Neuron (in vitro differentiated cells): ENCODE measurements around the gene ADAM17.
"Not testable (repeated sequence)": the region's sequence is repeated elsewhere in the genome, so short reads cannot be mapped to it uniquely, and the experiment has no call there.

Experiments used
- H2AFZ ChIP-seq: one replicate; pipeline ENCODE4 v1.6.1; 2013; ENCODE audit warnings: low read depth, mild to moderate bottlenecking, inconsistent platforms, low read length, moderate library complexity
- H3K27me3 ChIP-seq: one replicate; pipeline ENCODE4 v1.6.1; 2013; ENCODE audit warnings: low read length; ENCODE audit not compliant: insufficient read depth
- H3K36me3 ChIP-seq: one replicate; pipeline ENCODE4 v1.6.1; 2013; ENCODE audit warnings: low read length; ENCODE audit not compliant: insufficient read depth
- H3K4me1 ChIP-seq: one replicate; pipeline ENCODE4 v1.6.1; 2013; ENCODE audit warnings: low read length; ENCODE audit not compliant: insufficient read depth
- H3K4me3 ChIP-seq: 2 replicates; pipeline ENCODE4 v1.5.1; 2013; ENCODE audit warnings: mild to moderate bottlenecking, low read length, moderate library complexity
- H3K9me3 ChIP-seq: one replicate; pipeline ENCODE4 v1.6.1; 2013; ENCODE audit warnings: low read length

The ADAM17 gene

DNA sequence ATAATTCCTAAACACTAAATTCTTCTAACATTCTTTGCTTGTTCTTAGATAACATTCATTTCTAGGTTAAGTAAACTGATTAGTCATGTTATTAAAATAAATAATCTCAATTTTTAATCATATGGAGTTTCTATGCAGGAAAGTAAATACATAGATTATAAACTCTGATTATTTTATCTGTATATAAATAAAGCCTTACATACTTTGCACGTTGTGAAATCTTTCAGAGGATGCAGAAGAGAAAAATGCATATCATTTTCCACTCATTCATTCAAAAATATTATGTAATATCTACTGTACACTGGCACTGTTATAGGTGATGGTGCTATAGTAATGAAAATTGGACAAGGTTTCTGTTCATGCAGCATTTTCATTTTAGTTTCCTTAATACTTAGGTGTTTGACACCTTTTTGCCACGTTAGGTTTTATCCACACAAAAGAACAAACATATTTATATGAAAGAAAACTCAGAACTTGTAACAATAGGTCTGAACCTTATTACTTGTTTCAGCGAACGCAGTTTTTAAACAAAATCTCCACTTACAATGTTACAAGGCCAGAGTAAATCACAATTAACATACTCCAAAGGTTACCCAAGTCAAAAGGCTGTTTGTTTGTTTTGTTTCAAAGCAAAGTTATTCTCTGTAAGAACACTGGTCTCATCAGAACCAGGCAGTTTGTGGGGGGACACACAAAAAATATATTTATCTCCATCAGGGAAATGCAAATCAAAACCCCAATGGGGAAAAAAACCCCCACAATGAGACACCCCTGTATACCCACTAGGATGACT lies 27.4 kb downstream of the ADAM17 start:
- no peak overlapping the region for H2AFZ ChIP-seq
- H3K36me3 ChIP-seq = peaks cover 44% of the 10 kb centered on the region

DNA sequence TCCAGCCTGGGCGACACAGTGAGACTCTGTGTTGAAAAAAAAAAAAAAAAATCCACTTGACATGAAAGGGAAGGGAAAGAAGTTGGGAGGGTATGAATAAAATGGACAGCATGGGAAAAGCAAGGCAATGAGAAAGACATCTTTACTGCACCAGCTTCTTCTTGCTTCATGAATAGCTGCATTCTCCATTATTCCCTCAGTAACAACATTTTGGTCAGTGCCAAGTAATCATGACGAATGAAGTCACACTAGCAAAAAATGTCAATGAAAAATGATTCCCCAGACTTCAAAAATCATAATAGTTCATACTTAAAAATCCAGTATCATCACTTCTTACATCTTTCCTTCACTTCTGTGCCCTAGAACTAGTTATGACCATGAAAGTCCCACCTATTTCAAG lies 30.4 kb downstream of the ADAM17 start:
- Histone ChIP-seq H3K4me3 (no peak overlapping the region), H3K4me1 (no peaks in the 10 kb centered on the region), H3K9me3 (no peaks in the 10 kb centered on the region), H2AFZ (no peak overlapping the region), H3K27me3 (no peaks in the 10 kb centered on the region), H3K36me3 (peaks cover 54% of the 10 kb centered on the region)

More for the DNA sequence above, 27.4 kb downstream of the ADAM17 start:
- Histone ChIP-seq H3K9me3 (no peaks in the 10 kb centered on the region), H3K27me3 (no peaks in the 10 kb centered on the region), H3K4me3 (no peak overlapping the region), H3K4me1 (no peaks in the 10 kb centered on the region)

DNA sequence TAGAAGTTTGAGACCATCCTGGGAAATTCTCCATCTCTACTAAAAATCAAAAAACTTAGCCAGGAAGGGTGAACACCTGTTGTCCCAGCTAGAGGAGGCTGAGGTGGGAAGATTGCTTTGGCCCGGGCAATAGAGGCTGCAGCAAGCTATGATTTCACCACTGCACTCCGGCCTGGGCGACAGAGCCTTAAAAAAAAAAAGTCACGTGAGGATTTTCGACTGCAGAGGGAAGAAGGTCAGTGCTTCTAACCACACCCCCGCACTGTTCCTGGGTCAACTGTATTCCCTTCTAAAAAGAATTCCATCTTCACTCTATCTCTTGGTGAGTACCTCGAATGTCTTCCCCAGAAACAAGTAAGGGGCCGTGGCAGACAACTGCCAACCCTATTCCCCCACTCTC lies 31.3 kb downstream of the ADAM17 start:
- H3K9me3 ChIP-seq = no peaks in the 10 kb centered on the region
- no peaks in the 10 kb centered on the region for H3K4me1 ChIP-seq
- peaks cover 59% of the 10 kb centered on the region for H3K36me3 ChIP-seq
- H3K27me3 ChIP-seq = no peaks in the 10 kb centered on the region
- no peak overlapping the region for H2AFZ ChIP-seq
- H3K4me3 ChIP-seq = no peak overlapping the region

DNA sequence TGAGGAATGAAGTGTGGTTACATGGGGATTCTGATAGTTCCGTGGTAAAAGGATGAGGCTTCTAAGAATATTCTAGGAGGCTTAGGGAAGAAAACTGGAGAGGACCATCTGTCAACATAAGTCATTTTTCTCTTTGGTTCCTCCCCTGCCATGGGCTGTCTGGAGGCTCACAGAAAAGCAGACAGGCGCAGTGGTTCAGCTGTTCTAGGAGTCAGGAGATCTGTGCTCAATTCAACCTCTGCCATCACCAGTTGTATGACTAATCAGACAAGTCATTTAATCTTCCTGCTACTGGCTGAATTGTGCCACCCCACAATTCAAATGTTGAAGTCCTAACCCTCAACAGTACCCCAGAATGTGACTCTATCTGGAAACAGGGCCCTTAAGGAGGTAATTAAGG lies 36.4 kb downstream of the ADAM17 start:
- Histone ChIP-seq H3K36me3 (peaks cover 57% of the 10 kb centered on the region), H3K9me3 (peaks cover 2% of the 10 kb centered on the region), H2AFZ (no peak overlapping the region), H3K4me3 (no peak overlapping the region), H3K27me3 (no peaks in the 10 kb centered on the region), H3K4me1 (no peaks in the 10 kb centered on the region)

DNA sequence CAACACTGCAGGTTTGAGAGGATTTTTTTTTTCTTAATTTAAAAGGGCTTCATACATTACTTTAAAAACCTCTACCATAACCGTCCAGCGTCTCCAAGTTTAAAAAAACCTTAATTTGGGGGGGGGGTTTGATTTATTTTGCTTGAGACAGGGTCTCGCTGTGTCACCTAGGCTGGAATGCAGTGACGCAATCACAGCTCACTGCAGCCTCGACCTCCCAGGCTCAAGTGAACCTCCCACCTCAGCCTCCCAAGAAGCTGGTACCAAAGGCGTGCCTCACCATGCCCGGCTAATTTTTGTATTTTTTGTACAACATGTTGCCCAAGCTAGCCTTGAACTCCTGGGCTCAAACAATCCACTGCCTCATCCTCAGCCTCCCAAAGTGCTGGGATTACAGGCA lies 36.9 kb downstream of the ADAM17 start:
- Histone ChIP-seq H3K9me3 (peaks cover 2% of the 10 kb centered on the region), H3K4me3 (no peak overlapping the region), H3K4me1 (no peaks in the 10 kb centered on the region), H3K27me3 (no peaks in the 10 kb centered on the region), H2AFZ (no peak overlapping the region), H3K36me3 (peaks cover 55% of the 10 kb centered on the region)

DNA sequence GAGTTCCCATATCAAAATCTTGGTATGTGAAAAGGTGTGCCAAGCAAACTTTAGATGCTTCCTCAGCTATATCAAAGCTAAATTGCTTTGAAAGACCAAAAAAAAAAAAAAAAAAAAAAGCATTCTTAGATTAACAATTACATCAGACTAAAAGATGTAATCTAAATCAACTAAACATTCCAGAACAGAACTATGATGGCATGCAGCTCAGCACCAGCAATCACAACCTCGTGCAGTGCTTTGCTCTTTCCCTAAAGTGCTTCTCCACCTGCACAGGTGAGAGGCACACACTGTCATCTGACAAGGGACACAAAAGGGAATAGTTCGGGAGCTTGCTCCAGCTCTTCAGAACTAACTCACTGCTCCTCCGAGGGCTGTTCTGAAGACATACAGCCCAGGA lies 37.5 kb downstream of the ADAM17 start:
- H3K36me3 ChIP-seq = peaks cover 58% of the 10 kb centered on the region
- no peak overlapping the region for H3K4me3 ChIP-seq
- H3K4me1 ChIP-seq = no peaks in the 10 kb centered on the region
- H3K9me3 ChIP-seq = peaks cover 2% of the 10 kb centered on the region
- H3K27me3 ChIP-seq = no peaks in the 10 kb centered on the region
- no peak overlapping the region for H2AFZ ChIP-seq

DNA sequence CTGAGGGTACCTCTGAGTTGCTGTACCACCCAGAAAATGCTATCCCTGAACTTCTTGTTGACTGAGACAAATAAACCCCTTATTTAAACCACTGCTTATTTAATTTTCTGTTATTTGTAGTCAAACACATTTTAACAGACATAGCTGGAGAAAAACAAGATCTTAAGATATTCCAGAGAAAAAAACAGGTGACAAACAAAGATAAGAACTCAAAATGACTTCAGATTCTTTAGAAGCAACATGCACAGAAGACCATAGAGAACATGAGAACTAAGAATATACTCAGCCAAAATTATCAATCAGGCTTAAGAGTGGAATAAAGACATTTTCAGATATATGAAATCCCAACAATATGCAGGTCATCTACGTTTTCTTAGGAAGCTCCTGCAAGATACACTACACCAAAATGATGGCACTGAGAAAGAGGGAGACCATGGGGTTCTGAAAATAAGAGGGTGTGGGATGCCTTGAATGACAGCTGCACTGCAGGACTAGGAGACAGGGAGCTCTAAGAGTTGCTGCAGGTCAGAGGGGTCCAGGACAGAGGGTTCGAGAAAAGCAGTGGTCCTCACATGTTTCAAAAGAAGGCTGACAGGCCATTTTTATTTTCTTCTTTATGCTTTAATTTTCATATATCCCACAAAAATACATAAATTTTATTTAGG lies 38.4 kb downstream of the ADAM17 start:
- Histone ChIP-seq H3K9me3 (peaks cover 2% of the 10 kb centered on the region), H2AFZ (no peak overlapping the region), H3K4me3 (no peak overlapping the region), H3K36me3 (peaks cover 63% of the 10 kb centered on the region), H3K27me3 (no peaks in the 10 kb centered on the region), H3K4me1 (no peaks in the 10 kb centered on the region)

DNA sequence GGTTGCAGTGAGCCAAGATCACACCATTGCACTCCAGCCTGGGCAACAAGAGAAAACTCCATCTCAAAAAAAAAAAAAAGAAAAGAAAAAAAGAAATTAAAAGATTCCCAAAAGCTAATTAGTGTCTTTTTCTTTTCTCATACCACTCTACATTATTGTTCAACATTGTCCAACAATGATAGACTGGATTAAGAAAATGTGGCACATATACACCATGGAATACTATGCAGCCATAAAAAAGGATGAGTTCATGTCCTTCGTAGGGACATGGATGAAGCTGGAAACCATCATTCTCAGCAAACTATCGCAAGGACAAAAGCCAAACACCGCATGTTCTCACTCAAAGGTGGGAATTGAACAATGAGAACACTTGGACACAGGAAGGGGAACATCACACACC lies 41.7 kb downstream of the ADAM17 start:
- H3K9me3 ChIP-seq, H3K4me3 ChIP-seq, H3K27me3 ChIP-seq, H2AFZ ChIP-seq: not testable (repeated sequence)
- Histone ChIP-seq H3K36me3 (peaks cover 41% of the 10 kb centered on the region), H3K4me1 (peaks cover 12% of the 10 kb centered on the region)

DNA sequence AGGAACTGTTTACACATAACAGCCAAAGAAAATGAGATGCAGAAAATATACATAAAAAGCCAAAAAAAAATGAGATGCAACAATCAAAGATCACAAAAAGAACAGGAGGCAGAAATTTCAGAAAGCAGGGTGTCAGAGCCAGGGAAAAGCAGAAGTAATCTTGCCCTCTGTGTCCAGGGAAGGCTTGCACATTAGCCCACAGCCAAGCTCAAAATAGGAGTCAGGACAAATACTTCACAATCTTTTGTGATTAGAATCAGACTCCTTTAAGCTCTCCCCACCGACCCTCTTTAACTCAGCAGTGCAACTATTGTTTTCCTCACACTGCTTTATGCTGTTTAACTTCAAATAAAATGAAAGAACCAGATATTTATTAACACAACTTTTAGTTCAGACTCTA lies 46.7 kb downstream of the ADAM17 start:
- peaks cover 40% of the 10 kb centered on the region for H3K36me3 ChIP-seq
- H3K4me3 ChIP-seq = no peak overlapping the region
- H3K27me3 ChIP-seq = no peaks in the 10 kb centered on the region
- no peaks in the 10 kb centered on the region for H3K9me3 ChIP-seq
- peaks cover 26% of the 10 kb centered on the region for H3K4me1 ChIP-seq
- H2AFZ ChIP-seq = no peak overlapping the region

DNA sequence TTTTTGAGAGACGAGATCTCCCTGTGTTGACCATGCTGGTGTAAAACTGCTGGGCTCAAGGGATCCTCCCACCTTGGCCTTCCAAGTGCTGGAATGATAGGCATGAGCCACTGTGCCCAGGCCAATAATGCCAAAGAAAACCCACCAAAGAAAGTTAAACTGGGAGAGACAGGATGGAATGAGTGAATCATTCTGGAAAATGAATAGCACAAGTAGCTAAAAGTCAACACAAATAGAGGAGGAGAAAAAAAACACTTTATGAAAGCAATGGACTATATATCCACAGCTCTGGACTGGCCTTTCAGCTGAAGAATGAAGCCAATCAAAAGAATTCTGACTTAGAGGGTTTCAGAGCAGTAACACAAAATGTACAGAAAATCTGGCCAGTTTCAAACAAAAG lies 57.4 kb downstream of the ADAM17 start:
- peaks cover 69% of the 10 kb centered on the region for H3K36me3 ChIP-seq
- H3K27me3 ChIP-seq = no peaks in the 10 kb centered on the region
- no peak overlapping the region for H2AFZ ChIP-seq
- H3K9me3 ChIP-seq = no peaks in the 10 kb centered on the region
- H3K4me1 ChIP-seq = no peaks in the 10 kb centered on the region
- H3K4me3 ChIP-seq = no peak overlapping the region

DNA sequence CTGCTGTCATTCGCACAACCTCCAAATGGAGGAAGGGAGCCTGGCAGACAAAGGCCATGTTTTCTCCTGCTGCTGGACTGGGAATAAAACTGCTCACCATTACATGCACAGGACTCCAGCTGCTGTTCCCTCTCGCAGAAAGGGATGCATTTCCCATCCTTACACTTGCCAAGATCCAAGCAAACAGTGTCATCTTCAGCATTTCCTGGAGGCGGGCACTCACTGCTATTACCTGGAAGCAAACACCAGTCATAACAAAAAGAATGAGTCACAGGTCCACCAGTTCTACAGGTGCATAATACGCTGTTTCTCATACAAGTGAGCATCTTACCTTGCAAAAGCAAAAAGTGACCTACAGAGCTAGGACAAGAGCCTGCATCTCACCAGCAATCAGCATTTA lies 58.6 kb downstream of the ADAM17 start:
- Histone ChIP-seq H3K27me3 (no peaks in the 10 kb centered on the region), H3K36me3 (peaks cover 71% of the 10 kb centered on the region), H2AFZ (no peak overlapping the region), H3K9me3 (no peaks in the 10 kb centered on the region), H3K4me3 (no peak overlapping the region), H3K4me1 (no peaks in the 10 kb centered on the region)

DNA sequence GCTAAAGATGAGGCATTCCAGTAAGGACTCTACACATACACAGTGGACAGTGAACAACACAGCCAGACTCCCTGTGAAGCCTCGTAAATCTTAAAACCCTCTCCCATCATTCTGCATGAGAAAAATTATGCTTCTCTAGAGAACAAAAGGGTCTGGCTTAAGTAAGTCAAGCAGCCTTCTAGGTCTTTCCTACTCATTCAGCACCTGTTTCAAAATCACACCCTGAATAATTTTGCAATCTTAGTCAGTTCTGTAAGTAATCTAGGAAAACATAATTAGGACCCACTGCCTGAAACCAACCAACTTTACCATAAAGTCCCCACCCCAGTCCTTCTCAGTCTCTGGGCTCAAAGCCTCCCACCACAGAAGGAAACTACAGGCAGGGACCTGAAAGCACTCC lies 61.5 kb downstream of the ADAM17 start:
- H3K4me3 ChIP-seq = no peak overlapping the region
- H3K4me1 ChIP-seq = no peaks in the 10 kb centered on the region
- H3K36me3 ChIP-seq = peaks cover 83% of the 10 kb centered on the region
- H3K9me3 ChIP-seq = no peaks in the 10 kb centered on the region
- no peaks in the 10 kb centered on the region for H3K27me3 ChIP-seq
- no peak overlapping the region for H2AFZ ChIP-seq

DNA sequence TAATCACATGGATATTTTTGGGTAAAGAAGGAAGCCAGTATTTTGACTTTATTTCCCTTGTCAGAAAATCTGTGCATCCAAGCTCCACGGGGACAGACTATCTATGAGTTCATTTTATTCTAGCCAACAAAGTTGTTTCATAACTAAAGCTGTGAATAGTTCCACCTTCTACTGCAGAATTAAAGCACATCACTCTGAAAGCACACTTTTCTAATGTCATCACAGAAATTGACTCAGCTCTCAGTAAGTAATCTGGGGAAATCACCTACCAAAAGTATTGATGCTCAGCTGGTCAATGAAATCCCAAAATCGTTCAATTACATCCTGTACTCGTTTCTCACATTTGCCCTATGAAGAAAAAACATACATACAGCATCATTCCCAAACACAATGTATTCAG lies 62.2 kb downstream of the ADAM17 start:
- no peaks in the 10 kb centered on the region for H3K9me3 ChIP-seq
- H3K4me3 ChIP-seq = no peak overlapping the region
- no peak overlapping the region for H2AFZ ChIP-seq
- peaks cover 82% of the 10 kb centered on the region for H3K36me3 ChIP-seq
- H3K4me1 ChIP-seq = no peaks in the 10 kb centered on the region
- no peaks in the 10 kb centered on the region for H3K27me3 ChIP-seq
